GM21619 (cell line): ENCODE data around the gene MADD.

ENCODE experiments used
- ATAC-seq: cut with Tn5 transposase; IDR thresholded peaks from one replicate; pipeline ENCODE4 v1.9.1; 2021; ENCODE audit not compliant: unreplicated experiment

Gene MADD

GRCh38 chr11:47337229-47337924, 67.4 kb downstream of the MADD start:
- no peak for ATAC-seq

- ATAC-seq, result no peak
Observed at GRCh38 chr11:47338396-47339241, 68.7 kb downstream of the MADD start.

GRCh38 chr11:47340010-47340409, 70.1 kb downstream of the MADD start:
- no peak for ATAC-seq

- ATAC-seq, result no peak
Observed at GRCh38 chr11:47340980-47341775, 71.2 kb downstream of the MADD start.

GRCh38 chr11:47342036-47342803, 72.3 kb downstream of the MADD start:
- ATAC-seq, result no peak

- no peak for ATAC-seq
Observed at GRCh38 chr11:47342854-47343253, 72.9 kb downstream of the MADD start.

- no peak for ATAC-seq
Observed at GRCh38 chr11:47345890-47346563, 76.1 kb downstream of the MADD start.

- ATAC-seq, result no peak
Observed at GRCh38 chr11:47347137-47347536, 77.2 kb downstream of the MADD start.

- ATAC-seq, result no peak
Observed at GRCh38 chr11:47348131-47348802, 78.3 kb downstream of the MADD start.

- no peak for ATAC-seq
Observed at GRCh38 chr11:47348859-47349258, 78.9 kb downstream of the MADD start.

GRCh38 chr11:47349521-47350095, 79.7 kb downstream of the MADD start:
- ATAC-seq, result no peak

- no peak for ATAC-seq
Observed at GRCh38 chr11:47350315-47350714, 80.4 kb downstream of the MADD start.

GRCh38 chr11:47351156-47352126, 81.5 kb downstream of the MADD start:
- no peak for ATAC-seq

GRCh38 chr11:47352556-47352955, 82.6 kb downstream of the MADD start, which contains the start of gene MYBPC3:
Gene MYBPC3 (minus strand): TSS chr11:47352702. CDS start chr11:47352647, 55 bp downstream.
- no peak for ATAC-seq

GRCh38 chr11:47353978-47354774, 84.2 kb downstream of the MADD start:
- no peak for ATAC-seq

GRCh38 chr11:47354913-47355282, 85.0 kb downstream of the MADD start:
- ATAC-seq, result no peak
